Ovary (tissue), 9 donors: ENCODE measurements around the gene TRIM28. TPM values are rescaled to one million over a fixed set of nuclear protein-coding genes. Genes with fewer than 3 reads are reported as not detected.
A peak's percentile ranks its signal among the peaks of the same experiment; 100 is the strongest.
"Not testable (repeated sequence)": the region's sequence is repeated elsewhere in the genome, so short reads cannot be mapped to it uniquely, and the experiment has no call there.

Source experiments
- DNase-seq, 5 donors: peaks; one replicate each; pipeline ENCODE4 v3.0.0-alpha.2; 2019 to 2020
- H3K27ac ChIP-seq, 2 donors: fragments of 200-600 bp; one replicate each; pipeline versions ENCODE4 v1.5.1 to v1.8.0; 2019 to 2022
- H3K27me3 ChIP-seq: fragments of 200-600 bp; one replicate; pipeline ENCODE4 v1.8.0; 2022
- H3K36me3 ChIP-seq: fragments of 200-600 bp; sonication (generic); one replicate; pipeline ENCODE4 v1.5.1; 2019
- H3K4me1 ChIP-seq: one replicate; pipeline ENCODE4 v1.8.1; 2013; ENCODE audit warnings: mild to moderate bottlenecking, moderate library complexity; ENCODE audit not compliant: insufficient read depth
- H3K4me3 ChIP-seq: fragments of 200-600 bp; sonication (generic); one replicate; pipeline ENCODE4 v1.5.1; 2017
- H3K9me3 ChIP-seq, 2 donors: fragments of 200-600 bp in 1 of 2; sonication (generic) in 1 of 2; one replicate each; pipeline versions ENCODE4 v1.5.1 to v1.8.1; 2013 to 2019; ENCODE audit warnings: mild to moderate bottlenecking in 1 of 2, moderate library complexity in 1 of 2
- EP300 ChIP-seq: sonication (generic); formaldehyde crosslinking; IDR thresholded peaks from one replicate; pipeline ENCODE4 v1.6.1; 2017; ENCODE audit warnings: antibody characterized with exemption
- POLR2A ChIP-seq: fragments of 450-650 bp; IDR thresholded peaks from one replicate; pipeline ENCODE4 v1.6.1; 2017; ENCODE audit warnings: antibody characterized with exemption, mild to moderate bottlenecking, moderate library complexity
- WGBS, 3 donors: extraction: QIAGEN DNeasy Blood & Tissue Kit in 1 of 3; methylation state at CpG; one replicate each; pipeline versions ENCODE4 v1.1.5 to v1.1.7; 2013 to 2017; 5-methylcytosine and 5-hydroxymethylcytosine counted together
- intact Hi-C, 4 donors: fragments of 100-400 bp; cut with DNase I; formaldehyde crosslinking; loops; one replicate each; pipeline versions ENCODE4 v1.11.0 to v1.15.1; 2022 to 2023
- polyA plus RNA-seq, 2 donors: library from polyadenylated mRNA; stranded (reverse); fragments of 200-250 nt in 1 of 2; fragments of 350-450 nt in 1 of 2; fragmentation: Illumina TruSeq in 1 of 2; extraction: RNeasy Lipid Tissue Mini Kit (QIAGEN cat#74804) in 1 of 2; gene quantifications; one replicate each; pipeline ENCODE4 v1.2.3, GENCODE V29; 2013 to 2014
- total RNA-seq, 7 donors: library from RNA; depleted of rRNA in 2 of 7; stranded (reverse); fragments of >200 nt in 2 of 7; fragmentation: NEBNext Ultra II Directional in 3 of 7; extraction: Animal tissue kit (Norgen Biotek cat#: 25700) in 3 of 7; gene quantifications; one replicate each; pipeline versions ENCODE4 v1.1.0 to v1.2.4, GENCODE V29; 2016 to 2023
- TF ChIP-seq, protein P1 (sequence below), 3 donors: fragments of 450-650 bp in 2 of 3; fragments of 200-600 bp in 1 of 3; IDR thresholded peaks; one replicate each; pipeline versions ENCODE4 v1.5.1 to v1.8.0; 2016 to 2022; ENCODE audit warnings: antibody characterized with exemption in 3 of 3, mild to moderate bottlenecking in 1 of 3
- donor health status: DM: no; HTN: no; CAD: no; lungs with moderate emphysema.
- donor health status: DM: no; HTN: no; CAD: no.
- donor health status: Bipolar disorder and iron deficiency.
- donor health status: DM: yes; HTN: yes; CAD: no.
- donor health status: DM: no; HTN: no; CAD: no.
- donor health status: DM: yes; HTN: yes; CAD: no.

Gene TRIM28
- total and polyA plus RNA-seq, 9 donors = 193 to 505 (median 317) TPM

DNA sequence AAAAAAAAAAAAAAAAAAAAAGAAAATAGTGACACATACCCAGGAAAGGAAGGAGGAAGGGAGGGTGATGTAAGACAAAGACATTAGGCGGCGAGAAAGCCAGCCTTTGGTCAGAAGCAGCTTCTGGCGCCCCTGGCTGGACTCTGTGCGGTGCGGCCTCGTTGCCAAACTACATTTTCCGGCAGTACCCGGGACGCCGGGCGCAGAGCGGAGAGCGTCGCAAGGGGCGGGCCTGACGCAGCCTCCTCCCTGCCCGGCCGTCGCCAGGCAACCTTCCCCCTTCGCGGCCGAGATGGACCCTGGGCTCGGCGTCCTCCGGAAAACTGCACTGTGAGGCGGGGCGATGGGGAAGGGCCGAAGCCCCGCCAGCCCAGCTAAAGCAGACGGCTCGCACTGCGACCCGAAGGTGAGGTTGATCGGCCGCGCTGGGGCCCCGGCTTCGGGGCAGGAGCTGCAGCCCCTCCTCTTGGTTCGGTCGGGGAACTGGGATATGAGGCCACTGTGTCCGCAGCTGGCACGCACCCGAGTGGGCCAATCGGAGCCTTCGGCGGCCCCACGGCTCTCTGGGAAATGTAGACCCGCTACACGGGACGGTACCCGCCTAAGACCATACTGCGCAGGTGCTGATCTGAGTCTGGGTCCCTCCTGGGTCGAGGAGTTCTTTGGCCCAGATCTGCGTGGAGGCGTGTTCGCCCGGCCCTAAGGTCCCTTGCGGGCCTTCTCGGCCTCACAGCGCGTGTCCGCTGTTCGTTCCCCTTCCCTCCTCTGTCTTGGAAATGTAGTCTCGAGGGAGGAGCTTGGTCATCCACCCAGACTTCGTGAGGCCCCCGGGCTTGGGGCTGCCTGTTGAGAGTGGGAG is 31.5 kb downstream of the TRIM28 start:
- H3K27ac ChIP-seq = peak overlapping the region; percentile 64 to 90
- peak overlapping the region; percentile 71 for H3K4me3 ChIP-seq
- H3K9me3 ChIP-seq = no peaks in the 10 kb centered on the region
- intact Hi-C loops = no loop called here
- DNase-seq = peak; percentile 92 to 95 (median 93)
- no peaks in the 10 kb centered on the region for H3K36me3 ChIP-seq
- peak; percentile 75 for TF ChIP-seq POLR2A
- TF ChIP-seq, protein P1, sequence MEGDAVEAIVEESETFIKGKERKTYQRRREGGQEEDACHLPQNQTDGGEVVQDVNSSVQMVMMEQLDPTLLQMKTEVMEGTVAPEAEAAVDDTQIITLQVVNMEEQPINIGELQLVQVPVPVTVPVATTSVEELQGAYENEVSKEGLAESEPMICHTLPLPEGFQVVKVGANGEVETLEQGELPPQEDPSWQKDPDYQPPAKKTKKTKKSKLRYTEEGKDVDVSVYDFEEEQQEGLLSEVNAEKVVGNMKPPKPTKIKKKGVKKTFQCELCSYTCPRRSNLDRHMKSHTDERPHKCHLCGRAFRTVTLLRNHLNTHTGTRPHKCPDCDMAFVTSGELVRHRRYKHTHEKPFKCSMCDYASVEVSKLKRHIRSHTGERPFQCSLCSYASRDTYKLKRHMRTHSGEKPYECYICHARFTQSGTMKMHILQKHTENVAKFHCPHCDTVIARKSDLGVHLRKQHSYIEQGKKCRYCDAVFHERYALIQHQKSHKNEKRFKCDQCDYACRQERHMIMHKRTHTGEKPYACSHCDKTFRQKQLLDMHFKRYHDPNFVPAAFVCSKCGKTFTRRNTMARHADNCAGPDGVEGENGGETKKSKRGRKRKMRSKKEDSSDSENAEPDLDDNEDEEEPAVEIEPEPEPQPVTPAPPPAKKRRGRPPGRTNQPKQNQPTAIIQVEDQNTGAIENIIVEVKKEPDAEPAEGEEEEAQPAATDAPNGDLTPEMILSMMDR (IDR thresholded peaks at IDR 0.05) = peak in 2 of 3 donors; percentile 42 to 55
- peak; percentile 30 for TF ChIP-seq EP300
- H3K4me1 ChIP-seq = peaks cover 7% of the 10 kb centered on the region
- H3K27me3 ChIP-seq = no peaks in the 10 kb centered on the region
- WGBS, 3 donors = 0 to 1% (median 1%) methylated on average over 58 to 66 of the region's 66 CpGs

- H3K36me3 ChIP-seq, H3K4me1 ChIP-seq, H3K27ac ChIP-seq, H3K4me3 ChIP-seq, intact Hi-C loops, H3K9me3 ChIP-seq, H3K27me3 ChIP-seq: not testable (repeated sequence)
- DNase-seq = peak in 3 of 5 donors; percentile 7 to 22 (median 12)
- 91 to 94% (median 92%) methylated on average over 2 of the region's 2 CpGs for WGBS, 3 donors
These were observed 33.7 kb downstream of the TRIM28 start for GRCh38 chr19:58577581-58577980.

GRCh38 chr19:58578012-58578925 is 34.4 kb downstream of the TRIM28 start:
- H3K4me3 ChIP-seq = no peak overlapping the region
- TF ChIP-seq EP300 = no peak
- TF ChIP-seq POLR2A = no peak
- TF ChIP-seq, protein P1 (IDR thresholded peaks at IDR 0.05) = no peak
- intact Hi-C loops = no loop called here
- H3K4me1 ChIP-seq = peaks cover 6% of the 10 kb centered on the region
- peak; percentile 10 to 40 (median 27) for DNase-seq
- WGBS, 3 donors = 85 to 87% (median 87%) methylated on average over 11 of the region's 11 CpGs
- no peaks in the 10 kb centered on the region for H3K27me3 ChIP-seq
- no peaks in the 10 kb centered on the region for H3K36me3 ChIP-seq
- no peaks in the 10 kb centered on the region for H3K9me3 ChIP-seq
- no peak overlapping the region for H3K27ac ChIP-seq

GRCh38 chr19:58579473-58580142 is 35.7 kb downstream of the TRIM28 start:
- DNase-seq = peak in 3 of 5 donors; percentile 5 to 28 (median 7)
- H3K9me3 ChIP-seq = no peaks in the 10 kb centered on the region
- peaks cover 4% of the 10 kb centered on the region for H3K4me1 ChIP-seq

More at GRCh38 chr19:58579473-58580142, 35.7 kb downstream of the TRIM28 start:
- 82 to 88% (median 86%) methylated on average over 8 of the region's 8 CpGs for WGBS, 3 donors
- TF ChIP-seq, protein P1 (IDR thresholded peaks at IDR 0.05) = no peak
- TF ChIP-seq EP300 (no peak), POLR2A (no peak)
- H3K27me3 ChIP-seq = no peaks in the 10 kb centered on the region
- intact Hi-C loops = no loop called here
- no peak overlapping the region for H3K4me3 ChIP-seq
- no peaks in the 10 kb centered on the region for H3K36me3 ChIP-seq
- H3K27ac ChIP-seq = no peak overlapping the region
